GM23338 (cell line): ENCODE results near the gene FCN1. TPM values are rescaled to one million over a fixed set of nuclear protein-coding genes. Genes with fewer than 3 reads are reported as not detected.

Source experiments
- ATAC-seq: fragments of 200-7000 bp; cut with Tn5 transposase; 3 replicates; pipeline ENCODE4 v1.9.1; 2020
- DNase-seq: peaks from one replicate; pipeline ENCODE4 v3.0.0-alpha.2; 2015; ENCODE audit warnings: low spot score
- H2AFZ ChIP-seq: fragments of 200-600 bp; sonication (generic); 2 replicates; pipeline ENCODE4 v1.8.0; 2016; ENCODE audit warnings: antibody characterized with exemption, mild to moderate bottlenecking, moderate library complexity
- H3F3A ChIP-seq: fragments of 200-600 bp; sonication (generic); replicated peaks from 2 replicates; pipeline ENCODE4 v1.8.0; 2017; ENCODE audit warnings: antibody characterized with exemption, mixed run types, low read depth
- H3K27ac ChIP-seq: fragments of 200-600 bp; sonication (generic); 2 replicates; pipeline ENCODE4 v1.6.1; 2016; ENCODE audit warnings: low read depth
- H3K27me3 ChIP-seq: fragments of 200-600 bp; sonication (generic); 2 replicates; pipeline ENCODE4 v1.8.0; 2016; ENCODE audit warnings: mild to moderate bottlenecking, mixed run types, moderate library complexity; ENCODE audit not compliant: insufficient read depth
- H3K36me3 ChIP-seq: fragments of 200-600 bp; sonication (generic); 2 replicates; pipeline ENCODE4 v1.8.0; 2016; ENCODE audit warnings: mild to moderate bottlenecking; ENCODE audit not compliant: insufficient read depth
- H3K4me1 ChIP-seq: fragments of 200-600 bp; sonication (generic); 2 replicates; pipeline ENCODE4 v1.8.0; 2016; ENCODE audit warnings: mild to moderate bottlenecking, moderate library complexity; ENCODE audit not compliant: insufficient read depth
- H3K4me2 ChIP-seq: fragments of 200-600 bp; sonication (generic); 2 replicates; pipeline ENCODE4 v1.7.1; 2017; ENCODE audit warnings: mixed run types
- H3K4me3 ChIP-seq: fragments of 200-600 bp; sonication (generic); 2 replicates; pipeline ENCODE4 v1.6.1; 2016; ENCODE audit warnings: mixed run types
- H3K79me2 ChIP-seq: fragments of 200-600 bp; sonication (generic); replicated peaks from 2 replicates; pipeline ENCODE4 v1.8.0; 2017; ENCODE audit warnings: mild to moderate bottlenecking; ENCODE audit not compliant: insufficient read depth
- H3K9me2 ChIP-seq: fragments of 200-600 bp; sonication (generic); 2 replicates; pipeline ENCODE4 v1.8.0; 2017; ENCODE audit not compliant: insufficient read depth
- H4K20me1 ChIP-seq: fragments of 200-600 bp; sonication (generic); replicated peaks from 2 replicates; pipeline ENCODE4 v1.8.0; 2017; ENCODE audit warnings: mild to moderate bottlenecking; ENCODE audit not compliant: insufficient read depth
- H3K27ac Mint-ChIP-seq: 2 replicates; pipeline ENCODE4 v1.8.0; 2020; ENCODE audit warnings: inconsistent platforms, mild to moderate bottlenecking, moderate library complexity, mixed read lengths
- H3K27me3 Mint-ChIP-seq: 3 replicates; pipeline ENCODE4 v1.8.0; 2022; ENCODE audit warnings: low read depth, mild to moderate bottlenecking, moderate library complexity, mixed read lengths, inconsistent platforms; ENCODE audit not compliant: insufficient read depth, poor library complexity
- H3K36me3 Mint-ChIP-seq: 3 replicates; pipeline ENCODE4 v1.8.0; 2021; ENCODE audit warnings: low read depth, mild to moderate bottlenecking, inconsistent platforms, moderate library complexity, mixed read lengths
- H3K4me1 Mint-ChIP-seq: 3 replicates; pipeline ENCODE4 v1.8.0; 2020; ENCODE audit warnings: mild to moderate bottlenecking, inconsistent platforms, mixed read lengths
- H3K4me3 Mint-ChIP-seq: 3 replicates; pipeline ENCODE4 v1.8.0; 2021; ENCODE audit warnings: moderate library complexity, mild to moderate bottlenecking, inconsistent platforms, mixed read lengths
- H3K9me3 Mint-ChIP-seq: 3 replicates; pipeline ENCODE4 v1.8.0; 2020; ENCODE audit warnings: moderate library complexity, mild to moderate bottlenecking, inconsistent platforms, mixed read lengths
- CREB1 ChIP-seq: fragments of 250-450 bp; sonication (Bioruptor Pico); IDR thresholded peaks from 2 replicates; pipeline ENCODE4 v1.5.0; 2020; ENCODE audit warnings: low read depth, mild to moderate bottlenecking, moderate library complexity
- CTCF ChIP-seq, 2 experiments: fragments of 200-600 bp in 1 of 2; sonication (generic) in 1 of 2; conservative IDR thresholded peaks; 2 replicates each; pipeline versions ENCODE4 v1.5.1 to v1.6.1; 2016 to 2017; ENCODE audit warnings: antibody characterized with exemption in 2 of 2, low read depth in 2 of 2, mild to moderate bottlenecking in 2 of 2, moderate library complexity in 1 of 2
- ETS1 ChIP-seq: IDR thresholded peaks from 2 replicates; pipeline ENCODE4 v1.6.1; 2016; ENCODE audit warnings: antibody characterized with exemption
- EZH2 ChIP-seq: fragments of 200-600 bp; sonication (generic); IDR thresholded peaks from one replicate; pipeline ENCODE4 v1.8.0; 2017; ENCODE audit warnings: antibody characterized with exemption, mild to moderate bottlenecking, low read depth; ENCODE audit not compliant: unreplicated experiment
- EZH2phosphoT487 ChIP-seq: fragments of 200-600 bp; sonication (generic); IDR thresholded peaks from one replicate; pipeline ENCODE4 v1.8.1; 2018; ENCODE audit warnings: antibody characterized with exemption; ENCODE audit not compliant: unreplicated experiment
- JUNB ChIP-seq: IDR thresholded peaks from one replicate; pipeline ENCODE4 v1.6.1; 2016; ENCODE audit warnings: antibody characterized with exemption; ENCODE audit not compliant: unreplicated experiment
- NANOG ChIP-seq: IDR thresholded peaks from 2 replicates; pipeline ENCODE4 v1.6.1; 2016; ENCODE audit warnings: antibody characterized with exemption, borderline replicate concordance
- POLR2AphosphoS5 ChIP-seq: IDR thresholded peaks from 2 replicates; pipeline ENCODE4 v1.6.1; 2016; ENCODE audit warnings: antibody characterized with exemption, low read depth
- STAT1 ChIP-seq: IDR thresholded peaks from one replicate; pipeline ENCODE4 v1.6.1; 2016; ENCODE audit warnings: antibody characterized with exemption; ENCODE audit not compliant: unreplicated experiment
- ZNF114 ChIP-seq: fragments of 250-450 bp; sonication (Bioruptor Pico); IDR thresholded peaks from 2 replicates; pipeline ENCODE4 v1.5.0; 2020; ENCODE audit warnings: mild to moderate bottlenecking, moderate library complexity
- ZNF331 ChIP-seq: fragments of 250-450 bp; sonication (Bioruptor Pico); IDR thresholded peaks from 2 replicates; pipeline ENCODE4 v1.5.0; 2020; ENCODE audit warnings: low read depth, mild to moderate bottlenecking, moderate library complexity
- polyA plus RNA-seq: library from polyadenylated mRNA; unstranded; fragments of >200 nt; fragmentation: Nextera tagmentation; extraction: Ambion mirVana; gene quantifications from 2 replicates; pipeline ENCODE4 v1.2.1, GENCODE V29; 2016
- total RNA-seq: library from RNA; depleted of rRNA; stranded (reverse); fragments of >200 nt; shearing (Covaris generic); gene quantifications from 2 replicates; pipeline ENCODE4 v1.2.3, GENCODE V29; 2014

The FCN1 gene
- total and polyA plus RNA-seq, 2 experiments from 2014 or later = not detected

DNA sequence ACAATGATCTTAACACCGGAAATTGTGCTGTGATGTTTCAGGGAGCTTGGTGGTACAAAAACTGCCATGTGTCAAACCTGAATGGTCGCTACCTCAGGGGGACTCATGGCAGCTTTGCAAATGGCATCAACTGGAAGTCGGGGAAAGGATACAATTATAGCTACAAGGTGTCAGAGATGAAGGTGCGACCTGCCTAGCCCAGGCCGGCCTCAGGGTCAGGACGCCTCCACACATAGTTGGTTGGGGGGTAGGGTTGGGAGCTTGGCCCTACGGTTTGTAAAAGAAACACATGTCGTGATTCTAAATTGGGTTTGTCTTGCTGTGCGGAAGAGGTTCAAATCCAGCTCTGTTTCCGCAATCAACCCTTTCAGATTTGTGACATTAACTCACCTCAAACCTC is 30.5 kb downstream of the FCN1 start (continued):
- no peak for TF ChIP-seq CTCF (conservative IDR thresholded peaks at IDR 0.05; ENCODE audit: low read depth in 2 of 2)
- no peak for TF ChIP-seq EZH2
- TF ChIP-seq ZNF331 (CRISPR knock-in tag) = no peak
- TF ChIP-seq CREB1 (CRISPR knock-in tag) = no peak

DNA sequence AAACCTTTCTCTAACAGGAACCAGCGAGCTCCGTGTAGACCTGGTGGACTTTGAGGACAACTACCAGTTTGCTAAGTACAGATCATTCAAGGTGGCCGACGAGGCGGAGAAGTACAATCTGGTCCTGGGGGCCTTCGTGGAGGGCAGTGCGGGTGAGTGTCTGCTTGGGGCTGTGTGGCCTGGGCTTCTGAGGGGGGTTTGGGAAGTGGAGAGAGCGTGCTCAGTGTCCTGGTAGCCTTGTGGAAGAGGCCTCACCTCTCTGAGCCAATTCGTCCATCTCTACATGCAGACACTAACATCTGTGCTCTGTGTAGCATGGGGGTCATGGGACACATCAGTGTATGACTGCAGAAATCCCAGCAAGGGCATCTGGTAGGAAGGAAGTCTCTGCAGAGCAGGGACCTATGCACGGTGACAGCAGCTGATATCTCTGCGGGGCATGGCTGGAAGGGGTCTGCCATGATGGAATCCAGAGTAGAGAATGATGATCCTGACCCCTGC is 31.2 kb downstream of the FCN1 start:
- Histone ChIP-seq H3K79me2 (no peaks in the 10 kb centered on the region), H2AFZ (no peak overlapping the region), H3K4me3 (no peak overlapping the region), H3F3A (no peaks in the 10 kb centered on the region), H3K4me2 (no peak overlapping the region), H3K27me3 (no peaks in the 10 kb centered on the region), H4K20me1 (no peaks in the 10 kb centered on the region), H3K27ac (no peak overlapping the region), H3K4me1 (no peaks in the 10 kb centered on the region), H3K9me2 (no peaks in the 10 kb centered on the region), H3K36me3 (no peaks in the 10 kb centered on the region)
- Mint-ChIP-seq H3K4me3 (no peak overlapping the region), H3K27ac (no peak overlapping the region), H3K4me1 (no peaks in the 10 kb centered on the region), H3K9me3 (no peaks in the 10 kb centered on the region), H3K27me3 (no peaks in the 10 kb centered on the region), H3K36me3 (no peaks in the 10 kb centered on the region)
- DNase-seq (no peak), ATAC-seq (no peak)
- TF ChIP-seq ETS1 (no peak), NANOG (no peak)

DNA sequence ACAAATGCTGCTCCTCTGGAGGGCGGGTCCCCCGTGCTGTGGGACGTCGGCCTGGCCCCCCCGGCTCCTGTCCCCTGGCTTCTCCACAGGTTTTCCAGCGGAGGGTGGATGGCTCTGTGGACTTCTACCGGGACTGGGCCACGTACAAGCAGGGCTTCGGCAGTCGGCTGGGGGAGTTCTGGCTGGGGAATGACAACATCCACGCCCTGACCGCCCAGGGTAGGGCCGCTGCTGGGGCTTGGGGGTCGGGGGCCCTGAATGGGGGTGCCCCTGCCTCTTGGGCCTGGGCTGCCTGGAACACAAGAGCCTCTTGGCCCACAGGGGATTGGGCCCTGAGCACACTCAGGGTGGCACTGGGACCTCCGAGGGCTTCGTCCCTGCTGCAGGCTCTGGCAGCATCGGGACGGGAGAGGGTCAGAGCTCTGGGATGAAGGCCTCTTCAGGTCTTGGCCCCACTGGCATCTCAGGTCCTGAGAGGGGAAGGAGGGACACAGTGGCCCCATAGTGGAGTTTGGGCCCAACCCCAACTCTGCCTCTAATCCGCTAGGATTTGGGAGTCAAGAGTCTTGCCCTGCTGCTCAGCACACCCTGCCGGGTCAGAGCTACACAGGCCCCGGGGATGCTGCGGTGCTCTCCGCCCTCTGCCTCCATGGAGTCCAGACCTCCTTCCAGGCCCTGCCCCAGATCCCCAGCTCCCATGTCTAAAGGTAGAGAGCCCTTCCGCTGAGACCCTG is 31.9 kb downstream of the FCN1 start:
- H3K4me1 Mint-ChIP-seq = no peaks in the 10 kb centered on the region
- H3K9me2 ChIP-seq = no peaks in the 10 kb centered on the region
- no peaks in the 10 kb centered on the region for H3F3A ChIP-seq
- no peaks in the 10 kb centered on the region for H3K36me3 Mint-ChIP-seq
- DNase-seq (no peak), ATAC-seq (no peak)
- H4K20me1 ChIP-seq = no peaks in the 10 kb centered on the region
- no peak overlapping the region for H3K27ac Mint-ChIP-seq
- H2AFZ ChIP-seq = no peak overlapping the region
- no peak overlapping the region for H3K4me3 ChIP-seq
- no peak overlapping the region for H3K4me3 Mint-ChIP-seq
- H3K36me3 ChIP-seq = no peaks in the 10 kb centered on the region
- H3K27me3 Mint-ChIP-seq = no peaks in the 10 kb centered on the region
- no peaks in the 10 kb centered on the region for H3K4me1 ChIP-seq
- no peak overlapping the region for H3K27ac ChIP-seq
- H3K79me2 ChIP-seq = no peaks in the 10 kb centered on the region
- H3K4me2 ChIP-seq = no peak overlapping the region
- H3K9me3 Mint-ChIP-seq = no peaks in the 10 kb centered on the region
- no peaks in the 10 kb centered on the region for H3K27me3 ChIP-seq
- no peak for TF ChIP-seq STAT1
- no peak for TF ChIP-seq ETS1
- TF ChIP-seq POLR2AphosphoS5 = no peak
- TF ChIP-seq JUNB = no peak
- TF ChIP-seq EZH2phosphoT487 = no peak
- no peak for TF ChIP-seq ZNF114 (CRISPR knock-in tag)
- no peak for TF ChIP-seq ZNF331 (CRISPR knock-in tag)
- TF ChIP-seq EZH2 = no peak
- no peak for TF ChIP-seq CREB1 (CRISPR knock-in tag)
- no peak for TF ChIP-seq NANOG
- no peak for TF ChIP-seq CTCF (conservative IDR thresholded peaks at IDR 0.05; ENCODE audit: low read depth in 2 of 2)
